T-helper 9 cell (primary cell): ENCODE measurements around the gene ARHGEF11.
"Not testable (repeated sequence)": the region's sequence is repeated elsewhere in the genome, so short reads cannot be mapped to it uniquely, and the experiment has no call there.

Experiments used
- DNase-seq: peaks from one replicate; pipeline ENCODE4 v3.0.0-alpha.2; 2020
- total RNA-seq, 2 donors: gene quantifications; one replicate each; lab custom pipeline; 2026; lab: John Stamatoyannopoulos, UW

ARHGEF11 gene
- 24.4 to 27.3 reads per million in 2 donors for total RNA-seq

DNA sequence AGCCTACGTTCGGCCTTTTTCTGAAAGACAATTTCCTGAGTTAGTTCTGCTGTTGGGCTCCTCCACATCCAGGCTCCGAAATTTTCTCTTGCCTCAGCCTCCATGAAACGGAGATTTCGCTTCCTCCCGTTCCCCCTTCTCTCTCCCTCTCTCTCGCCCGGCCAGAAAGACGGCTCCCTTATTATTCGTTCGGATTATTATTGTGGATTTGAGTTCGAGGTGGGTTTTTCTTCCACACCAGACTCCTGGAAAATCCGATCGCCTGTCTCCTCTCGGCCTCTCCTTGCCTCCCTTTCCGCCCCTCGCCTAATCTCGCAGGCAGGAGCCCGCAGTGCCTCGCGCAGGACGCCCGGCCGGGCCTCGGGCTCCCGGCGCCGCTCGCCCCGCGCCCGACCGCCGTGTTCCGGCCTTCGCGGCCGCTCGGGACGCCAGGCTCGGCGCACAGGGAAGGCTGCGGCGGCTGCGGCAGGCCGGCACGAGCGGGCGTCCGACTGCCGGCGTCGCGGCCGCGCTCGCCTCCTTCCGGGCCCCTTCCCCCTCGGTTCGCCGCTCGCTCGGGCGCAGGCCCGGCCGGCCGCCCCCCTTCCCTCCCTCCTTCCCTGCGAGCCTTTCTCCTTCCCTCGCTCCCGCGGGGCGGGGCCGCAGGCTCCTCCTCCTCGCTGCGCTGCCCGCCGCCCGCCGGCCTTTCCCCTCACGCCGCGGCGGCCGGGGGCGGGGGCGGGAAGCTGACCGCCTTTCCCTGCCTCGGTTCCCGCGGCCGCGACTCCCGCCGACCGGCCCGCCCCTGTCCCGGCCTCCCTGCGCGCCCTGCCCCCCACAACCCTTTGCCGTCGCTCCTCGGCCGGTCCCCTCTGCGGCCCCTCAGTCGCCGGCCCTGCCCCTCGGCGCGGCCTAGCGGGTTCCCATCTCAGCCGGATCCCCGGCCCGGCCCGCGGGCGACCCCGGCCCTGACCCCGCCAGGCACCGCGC is at the start of gene ARHGEF11:
Gene ARHGEF11, minus strand, starts transcription at position 493 of the 969 bp plus-strand sequence. CDS start 1,412 bp downstream, outside the sequence.
- no peak for DNase-seq

DNA sequence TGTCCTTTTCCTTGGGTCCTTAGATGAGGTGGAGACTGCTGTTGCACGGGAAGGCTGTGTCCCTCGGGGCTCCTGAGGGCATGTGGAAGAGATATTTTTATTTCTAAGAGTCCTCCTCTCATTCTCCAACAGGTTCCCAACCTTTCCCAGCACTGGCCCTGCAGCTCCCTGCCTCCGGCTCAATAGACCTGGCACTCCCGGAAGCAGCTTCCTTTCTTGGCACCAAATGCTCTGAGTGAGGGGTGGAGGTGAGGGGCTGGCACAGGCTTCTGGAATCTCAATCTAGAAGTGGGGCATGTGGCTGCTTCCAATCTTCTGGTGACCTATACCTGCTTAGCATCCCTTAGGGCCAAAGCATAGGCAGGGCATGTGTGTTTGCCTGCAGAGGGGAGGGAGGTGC is 49.5 kb upstream of the ARHGEF11 start:
- DNase-seq = no peak

GRCh38 chr1:157092831-157093230 is 47.3 kb upstream of the ARHGEF11 start:
- no peak for DNase-seq

DNA sequence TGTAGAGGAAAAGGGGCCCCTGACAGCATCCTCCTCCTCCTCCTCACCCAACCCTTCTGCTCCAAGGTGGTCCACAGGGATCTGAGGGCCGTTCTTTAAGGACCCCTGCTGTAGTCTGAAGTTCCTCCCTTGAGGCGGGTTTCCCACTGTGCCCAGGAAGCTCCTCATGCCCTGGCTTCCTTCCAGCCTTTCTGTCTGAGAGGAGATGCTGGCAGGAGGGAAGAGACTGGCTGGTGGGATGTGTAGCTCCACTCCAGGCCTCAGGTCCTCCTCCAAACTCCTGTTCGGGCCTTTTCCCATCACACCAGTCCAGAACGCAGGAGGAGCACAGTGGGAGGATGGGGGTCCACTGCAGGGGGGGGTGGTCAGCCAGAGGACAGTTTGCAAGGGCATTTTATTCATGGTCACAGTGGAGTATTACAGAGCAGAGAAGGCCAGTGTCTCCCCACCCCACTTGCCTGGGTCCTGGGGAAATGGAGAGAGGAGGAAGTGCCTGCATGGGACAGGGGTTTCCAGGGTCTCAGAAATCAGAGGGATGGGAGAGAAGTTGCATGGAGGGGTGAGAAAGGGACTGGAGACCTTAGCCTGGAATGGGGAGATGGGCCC is 46.2 kb upstream of the ARHGEF11 start:
- no peak for DNase-seq

GRCh38 chr1:157091186-157091585 is 45.6 kb upstream of the ARHGEF11 start:
- no peak for DNase-seq

DNA sequence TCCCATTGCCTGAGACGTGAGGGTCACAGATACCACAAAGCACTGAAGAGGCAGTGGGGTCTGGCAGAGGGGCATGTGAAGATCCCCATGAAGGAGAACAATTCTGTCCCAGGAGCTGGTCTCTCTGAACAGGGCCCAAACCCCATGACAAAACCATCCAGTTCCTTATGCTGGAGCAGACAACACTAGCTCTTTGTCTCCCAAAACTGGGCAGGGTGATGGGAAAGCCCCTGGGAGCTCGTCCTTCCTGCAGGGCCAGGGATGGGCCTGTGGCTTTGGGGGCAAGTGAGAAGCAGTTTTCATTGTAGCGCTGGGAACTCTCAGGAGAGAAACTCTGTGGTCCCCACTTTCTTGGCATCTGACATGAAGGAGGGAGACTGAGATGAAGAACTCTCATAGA is 45.2 kb upstream of the ARHGEF11 start:
- no peak for DNase-seq

DNA sequence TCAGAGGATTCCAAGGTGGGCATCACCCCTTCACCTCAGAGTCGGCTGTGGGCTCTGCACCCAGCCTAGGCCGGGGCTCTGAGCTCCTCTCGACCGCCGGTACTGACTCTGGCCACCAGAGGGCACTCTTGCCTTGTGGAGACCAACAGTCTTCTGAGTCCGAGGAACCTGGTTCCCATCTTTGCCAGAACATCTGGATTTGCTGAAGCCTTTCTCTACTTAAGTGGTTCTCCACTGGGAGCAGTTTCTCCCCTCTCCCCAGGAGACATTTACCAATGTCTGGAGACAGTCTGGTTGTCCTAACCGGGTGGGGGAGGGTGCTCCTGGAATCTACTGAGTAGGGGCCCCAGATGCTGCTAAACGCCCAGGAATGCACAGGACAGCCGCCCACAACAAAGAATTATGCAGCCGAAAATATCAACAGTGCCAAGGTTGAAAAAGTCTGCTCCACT is 44.7 kb upstream of the ARHGEF11 start:
- peak; percentile 92 for DNase-seq

- DNase-seq = no peak
Measured at GRCh38 chr1:157089789-157090188, 44.2 kb upstream of the ARHGEF11 start.

DNA sequence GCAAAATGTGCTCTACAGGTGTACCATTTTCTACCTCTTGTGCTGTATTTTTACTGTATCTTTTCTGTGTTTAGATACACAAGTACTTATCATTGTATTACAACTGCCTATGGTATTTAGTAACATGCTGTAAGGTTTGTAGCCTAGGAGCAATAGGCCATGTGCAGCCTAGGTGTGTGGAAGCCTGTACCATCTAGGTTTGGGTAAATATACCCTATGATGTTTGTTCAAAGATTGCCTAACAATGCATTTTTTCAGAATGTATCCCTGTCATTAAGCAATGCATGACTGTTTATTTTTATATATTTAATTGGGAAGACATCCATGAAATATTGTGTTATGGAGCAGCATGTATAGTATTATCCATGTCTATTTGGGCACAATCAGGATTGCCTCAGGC is 43.1 kb upstream of the ARHGEF11 start:
- no peak for DNase-seq

DNA sequence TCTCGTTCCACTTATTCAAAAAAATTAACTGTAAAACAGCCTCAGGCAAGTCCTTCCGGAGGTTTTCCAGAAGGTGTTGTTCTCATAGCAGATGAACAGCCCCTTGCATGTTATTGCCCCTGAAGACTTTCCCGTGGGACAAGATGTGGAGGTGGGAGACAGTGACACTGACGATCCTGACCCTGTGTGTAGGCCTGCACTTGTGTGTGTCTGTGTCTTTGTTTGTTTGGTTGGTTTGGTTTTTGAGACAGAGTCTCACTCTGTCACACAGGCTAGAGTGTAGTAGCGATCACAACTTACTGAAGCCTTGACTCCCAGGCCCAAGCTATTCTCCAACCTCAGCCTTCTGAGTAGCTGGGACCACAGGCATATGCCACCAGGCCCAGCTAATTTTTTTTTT is 41.5 kb upstream of the ARHGEF11 start:
- DNase-seq = no peak

DNA sequence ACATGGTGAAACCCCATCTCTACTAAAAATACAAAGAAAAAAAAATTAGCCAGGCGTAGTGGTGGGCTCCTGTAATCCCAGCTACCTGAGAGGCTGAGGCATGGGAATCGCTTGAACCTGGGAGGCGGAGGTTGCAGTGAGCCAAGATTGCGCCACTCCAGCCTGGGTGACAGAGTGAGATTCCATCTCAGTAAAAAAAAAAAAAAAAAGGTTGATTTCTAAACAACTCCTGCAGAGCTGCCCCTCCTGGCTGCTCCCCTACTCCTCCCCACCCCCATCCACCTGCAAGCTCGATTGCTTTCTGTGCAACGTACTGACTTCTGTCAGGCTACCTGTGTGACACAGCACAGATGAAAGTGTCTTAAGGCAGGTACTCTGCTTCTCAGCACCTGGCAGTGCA is 40.8 kb upstream of the ARHGEF11 start:
- DNase-seq = no peak

DNA sequence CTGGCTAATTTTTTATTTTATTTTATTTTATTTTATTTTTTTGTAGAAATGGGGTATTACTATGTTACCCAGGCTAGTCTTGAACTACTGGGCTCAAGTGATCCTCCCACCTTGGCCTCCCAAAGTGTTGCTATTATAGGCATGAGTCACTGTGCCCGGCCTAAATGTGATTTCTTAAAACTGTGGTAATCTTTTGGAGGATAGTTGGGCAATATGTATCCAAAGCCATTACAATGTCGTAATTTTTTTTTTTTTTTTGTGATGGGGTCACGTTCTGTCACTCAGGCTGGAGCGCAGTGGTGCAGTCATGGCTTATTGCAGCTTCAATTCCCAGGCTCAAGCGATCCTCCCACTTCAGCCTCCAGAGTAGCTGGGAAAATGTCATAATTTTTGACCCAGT is 39.9 kb upstream of the ARHGEF11 start:
- no peak for DNase-seq

GRCh38 chr1:157084720-157085119 is 39.2 kb upstream of the ARHGEF11 start:
- DNase-seq = no peak

GRCh38 chr1:157081707-157082106 is 36.2 kb upstream of the ARHGEF11 start:
- DNase-seq = no peak

DNA sequence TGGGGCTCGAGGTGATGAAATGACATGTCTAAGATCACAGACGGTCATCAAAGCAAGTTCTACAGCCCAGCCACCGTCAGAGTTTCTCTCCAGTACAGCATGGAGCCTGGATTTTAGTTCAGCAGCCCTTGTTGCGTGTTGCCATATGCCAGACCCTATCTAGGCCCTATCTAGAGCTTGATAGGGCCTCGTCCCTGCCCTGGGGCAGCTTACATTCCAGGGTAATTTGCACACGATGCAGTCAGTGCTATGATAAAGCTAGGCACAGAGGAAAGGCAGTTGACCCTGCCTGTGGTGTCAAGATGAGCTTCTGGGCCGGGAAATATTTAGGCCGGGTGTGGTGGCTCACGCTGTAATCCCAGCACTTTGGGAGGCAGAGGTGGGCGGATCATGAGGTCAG is 35.2 kb upstream of the ARHGEF11 start:
- no peak for DNase-seq

GRCh38 chr1:157077394-157077793 is 31.9 kb upstream of the ARHGEF11 start:
- no peak for DNase-seq

GRCh38 chr1:157073944-157074685 is 28.6 kb upstream of the ARHGEF11 start:
- DNase-seq = peak; percentile 11

- no peak for DNase-seq
Measured at GRCh38 chr1:157069601-157070000, 24.1 kb upstream of the ARHGEF11 start.

DNA sequence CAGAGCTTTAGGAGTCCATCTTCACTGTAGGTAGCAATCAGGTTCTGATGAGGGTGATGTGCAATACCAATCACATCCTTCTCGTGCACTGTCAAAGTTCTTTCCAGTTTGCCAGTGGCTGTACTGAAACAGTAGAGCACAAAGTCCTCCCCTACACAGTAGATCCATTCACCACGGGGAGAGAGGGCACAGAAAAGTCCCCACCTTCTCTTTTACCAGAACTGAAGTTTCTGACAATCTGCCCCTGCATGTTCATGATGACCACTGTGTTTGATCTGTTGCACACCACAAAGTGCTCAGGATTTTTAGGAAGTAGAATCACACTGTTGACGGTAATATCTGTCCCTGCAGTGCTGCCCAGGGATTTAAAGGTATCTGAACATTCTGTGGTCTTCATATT is 13.7 kb upstream of the ARHGEF11 start:
- not testable (repeated sequence) for DNase-seq

GRCh38 chr1:157056269-157056668 is 10.7 kb upstream of the ARHGEF11 start:
- no peak for DNase-seq

DNA sequence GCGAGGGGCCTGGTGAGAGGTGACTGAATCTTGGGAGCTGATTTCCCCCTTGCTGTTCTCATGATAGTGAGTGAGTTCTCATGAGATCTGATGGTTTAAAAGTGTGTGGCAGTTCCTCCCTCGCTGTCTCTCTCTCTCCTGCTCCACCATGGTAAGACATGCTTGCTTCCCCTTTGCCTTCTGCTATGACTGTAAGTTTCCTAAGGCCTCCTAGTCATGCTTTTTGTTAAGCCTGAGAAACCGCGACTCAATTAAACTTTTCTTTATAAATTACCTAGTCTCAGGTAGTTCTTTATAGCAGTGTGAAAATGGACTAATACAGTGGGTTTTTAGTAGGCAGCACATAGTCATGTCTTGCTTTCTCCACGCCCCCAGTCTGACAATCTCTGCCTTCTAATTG is 10.2 kb upstream of the ARHGEF11 start:
- DNase-seq = not testable (repeated sequence)

- no peak for DNase-seq
Measured at GRCh38 chr1:157050836-157051235, 5.3 kb upstream of the ARHGEF11 start.

- no peak for DNase-seq
Measured at GRCh38 chr1:157047062-157047410, 1.5 kb upstream of the ARHGEF11 start.
